ENCODE results near the gene NT5C1B.
"Not testable (repeated sequence)": the region's sequence is repeated elsewhere in the genome, so short reads cannot be mapped to it uniquely, and the experiment has no call there.

Gene NT5C1B

DNA sequence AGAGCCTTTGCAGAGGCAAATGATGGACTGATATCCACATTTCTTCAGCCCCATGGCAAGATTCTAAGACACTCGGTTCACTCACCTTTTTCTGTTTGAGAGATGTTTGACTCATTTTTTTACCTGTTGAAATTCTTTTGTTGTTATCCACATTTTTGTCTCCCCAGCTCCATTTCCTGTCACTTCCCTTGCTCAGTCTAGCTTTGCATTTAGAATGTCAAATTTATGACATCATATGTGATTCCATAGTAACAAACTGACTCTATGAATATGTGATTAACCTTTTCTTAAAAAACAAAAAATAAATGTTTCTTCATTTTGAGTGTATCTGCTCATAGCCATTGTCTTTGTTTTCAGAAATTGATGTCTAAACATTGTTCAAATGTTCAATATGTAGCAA lies at the start of gene NT5C1B:
TSS of gene NT5C1B (minus strand) at position 216 of the 400 bp plus-strand sequence. CDS start at position 115, 101 bp downstream.
- DNase-seq = no peak

DNA sequence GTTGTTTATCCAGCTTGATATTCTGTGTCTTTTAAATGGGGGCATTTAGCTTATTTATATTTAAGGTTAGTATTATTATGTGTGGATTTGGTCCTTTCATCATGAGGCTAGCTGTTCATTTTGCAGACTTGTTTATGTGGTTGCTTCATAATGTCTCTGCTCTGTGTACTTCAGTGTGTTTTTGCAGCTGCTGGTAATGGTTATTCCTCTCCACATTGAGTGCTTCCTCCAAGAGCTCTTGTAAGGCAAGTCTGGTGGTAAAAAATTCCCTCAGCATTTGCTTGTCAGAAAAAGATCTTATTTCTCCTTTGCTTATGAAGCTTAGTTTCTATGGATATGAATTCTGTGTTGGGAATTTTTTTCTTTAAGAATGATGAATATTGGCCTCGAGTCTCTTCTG lies 47.8 kb upstream of the NT5C1B start:
- no peak for DNase-seq

DNA sequence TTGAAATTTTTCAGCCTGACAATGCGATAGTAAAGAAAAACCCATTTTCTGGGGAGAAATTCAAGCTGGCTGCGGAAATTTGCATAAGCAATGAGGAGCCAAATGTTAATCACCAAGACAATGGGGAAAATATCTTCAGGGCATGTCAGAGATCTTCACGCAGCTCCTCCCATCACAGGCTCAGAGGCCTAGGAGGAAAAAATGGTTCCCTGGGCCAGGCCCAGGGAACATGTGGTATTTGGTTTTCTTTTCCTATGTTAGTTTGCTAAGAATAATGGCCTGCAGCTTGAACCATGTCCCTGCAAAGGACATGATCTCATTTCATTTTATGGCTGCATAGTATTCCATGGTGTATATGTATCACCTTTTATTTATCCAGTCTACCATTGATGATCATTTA lies 43.3 kb upstream of the NT5C1B start:
- not testable (repeated sequence) for DNase-seq

DNA sequence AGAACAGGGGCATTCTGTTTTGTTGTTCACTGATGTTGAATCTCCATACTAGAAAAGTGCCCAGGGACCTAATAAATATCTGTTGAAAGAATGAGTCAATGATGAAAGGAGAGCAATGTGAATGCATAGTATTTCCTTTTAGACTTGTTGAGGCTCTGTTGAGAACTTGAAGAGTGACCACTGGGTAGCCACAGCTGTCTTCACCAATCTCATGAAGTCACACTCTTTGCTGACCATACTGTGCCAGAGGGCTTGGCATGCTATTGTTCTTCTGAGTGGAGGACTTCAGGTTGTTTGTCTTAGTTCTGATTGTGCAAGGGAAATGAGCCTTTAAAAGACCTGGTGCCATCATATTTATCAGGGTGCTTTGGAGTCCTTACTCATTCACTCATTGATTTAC lies 41.6 kb upstream of the NT5C1B start:
- no peak for DNase-seq

DNA sequence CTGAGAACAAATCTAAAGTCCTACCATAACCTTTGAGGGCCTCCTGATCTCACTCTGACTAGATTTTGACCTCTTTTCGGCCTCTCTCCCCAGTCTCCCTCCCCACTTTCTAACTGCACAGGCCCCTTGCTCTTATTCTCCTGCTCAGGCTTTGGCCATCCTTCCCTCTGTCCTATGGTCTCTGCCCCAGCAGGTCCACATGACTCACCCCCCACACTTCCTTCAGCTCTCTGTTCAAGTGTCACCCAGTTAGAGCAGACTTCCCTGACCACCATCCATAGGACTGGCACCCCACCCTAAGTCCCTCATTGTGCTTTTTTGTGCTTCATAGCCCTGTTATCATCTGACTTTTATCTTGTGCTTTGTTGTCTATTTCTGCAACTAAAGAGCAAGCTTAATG lies 41.2 kb upstream of the NT5C1B start:
- no peak for DNase-seq

DNA sequence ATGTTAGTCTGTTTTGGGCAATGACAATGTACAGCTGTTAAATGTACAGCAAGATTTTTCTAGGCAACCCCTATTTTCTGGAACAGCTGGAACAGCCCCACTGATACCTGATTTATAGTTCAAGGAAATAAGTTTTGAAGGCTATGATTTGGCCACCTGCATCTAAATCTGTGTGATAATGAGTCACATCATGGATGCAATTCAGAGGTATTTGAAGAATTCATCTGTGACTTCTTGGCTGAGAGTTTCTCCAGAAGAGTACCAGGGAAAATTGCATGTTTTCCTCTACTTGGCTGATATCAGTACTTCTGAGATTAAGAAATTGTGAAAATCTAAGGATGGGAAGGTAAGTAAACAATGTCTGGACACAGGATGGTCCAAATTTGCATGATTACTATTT lies 40.7 kb upstream of the NT5C1B start:
- DNase-seq = no peak

DNA sequence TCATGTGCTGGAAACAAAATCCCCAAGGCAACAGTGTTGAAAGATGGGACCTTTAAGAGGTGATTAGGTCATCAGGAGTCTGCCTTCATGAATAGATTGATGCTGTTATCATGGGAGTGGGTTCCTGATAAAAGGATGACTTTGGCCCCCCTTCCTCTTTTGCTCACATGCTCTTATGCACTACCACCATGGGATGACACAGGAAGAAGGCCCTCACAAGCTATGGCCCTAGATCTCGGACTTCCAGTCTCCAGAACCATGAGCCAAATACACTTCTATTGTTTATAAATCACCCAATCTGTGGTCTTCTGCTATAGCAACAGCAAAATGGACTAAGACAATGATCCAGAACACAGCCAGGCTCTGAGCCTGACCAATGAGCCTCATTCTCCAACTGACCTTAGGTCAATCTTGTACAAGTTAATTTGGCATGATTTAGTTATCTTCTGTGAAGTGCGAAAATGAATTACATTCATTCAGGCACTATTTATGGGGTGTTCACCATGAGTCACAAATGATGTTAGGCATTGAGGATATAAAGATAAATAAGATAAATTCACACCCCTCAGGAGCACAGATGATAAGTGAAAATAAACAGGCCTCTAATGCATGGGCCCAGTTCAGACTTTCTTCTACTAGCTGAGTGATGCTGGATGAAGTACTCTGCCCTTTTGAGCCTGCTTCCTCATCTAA lies 37.7 kb upstream of the NT5C1B start:
- DNase-seq = no peak

DNA sequence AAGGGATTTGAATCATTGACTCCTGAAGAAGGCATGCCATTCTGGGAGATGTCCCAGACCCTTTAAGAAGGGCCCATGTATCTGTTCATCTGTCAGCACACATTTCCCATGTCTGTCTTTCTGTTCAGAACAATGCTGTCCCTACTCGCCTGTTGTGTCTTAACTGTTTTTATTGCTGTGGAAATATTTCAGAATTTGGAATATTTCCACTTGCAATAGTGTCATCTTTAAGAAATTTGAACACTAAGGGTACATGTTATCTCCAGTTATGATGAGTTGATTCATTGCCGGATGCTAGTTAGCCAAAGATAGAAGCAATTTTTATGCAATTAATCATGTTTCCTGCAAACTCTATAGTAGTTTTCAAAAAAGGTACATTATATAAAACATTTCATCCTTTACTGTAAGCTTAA lies 36.9 kb upstream of the NT5C1B start:
- no peak for DNase-seq

DNA sequence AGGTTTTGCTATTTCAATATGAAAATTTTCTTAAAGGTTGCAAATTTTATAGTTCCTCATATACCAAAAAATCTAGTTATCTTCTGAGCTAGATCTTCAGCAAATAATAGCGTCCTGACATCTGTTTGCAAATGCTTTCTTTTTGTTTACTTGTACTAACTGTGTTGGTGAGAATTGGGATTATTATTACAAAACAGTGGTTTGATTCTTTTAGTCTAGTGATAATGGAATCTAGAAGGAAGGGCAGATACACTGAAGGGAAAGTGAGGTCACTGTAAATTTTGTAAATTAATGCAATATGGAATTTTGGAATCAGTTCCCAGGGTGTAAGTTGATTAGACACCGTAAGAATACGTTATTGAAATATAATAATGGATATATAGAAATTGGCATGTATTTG lies 36.2 kb upstream of the NT5C1B start:
- no peak for DNase-seq

DNA sequence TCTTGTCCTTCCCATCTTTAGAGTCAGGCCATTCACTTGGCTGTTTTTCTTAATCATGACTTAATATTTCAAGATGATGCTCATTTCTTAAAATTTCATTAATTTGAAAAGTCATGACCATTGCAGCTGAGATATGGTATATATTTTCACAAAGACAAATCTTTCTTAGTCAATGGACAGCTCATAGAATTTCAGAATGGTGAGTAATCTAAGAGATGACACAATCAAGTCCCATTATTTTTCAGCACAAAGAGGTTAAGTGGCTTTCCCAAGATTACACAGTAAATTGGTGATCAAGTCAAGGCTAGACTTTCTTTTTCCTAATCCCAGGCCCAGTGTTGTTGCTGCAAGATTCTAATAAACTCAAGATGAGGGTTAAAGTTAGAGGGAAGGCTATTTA lies 34.4 kb upstream of the NT5C1B start:
- DNase-seq = no peak

DNA sequence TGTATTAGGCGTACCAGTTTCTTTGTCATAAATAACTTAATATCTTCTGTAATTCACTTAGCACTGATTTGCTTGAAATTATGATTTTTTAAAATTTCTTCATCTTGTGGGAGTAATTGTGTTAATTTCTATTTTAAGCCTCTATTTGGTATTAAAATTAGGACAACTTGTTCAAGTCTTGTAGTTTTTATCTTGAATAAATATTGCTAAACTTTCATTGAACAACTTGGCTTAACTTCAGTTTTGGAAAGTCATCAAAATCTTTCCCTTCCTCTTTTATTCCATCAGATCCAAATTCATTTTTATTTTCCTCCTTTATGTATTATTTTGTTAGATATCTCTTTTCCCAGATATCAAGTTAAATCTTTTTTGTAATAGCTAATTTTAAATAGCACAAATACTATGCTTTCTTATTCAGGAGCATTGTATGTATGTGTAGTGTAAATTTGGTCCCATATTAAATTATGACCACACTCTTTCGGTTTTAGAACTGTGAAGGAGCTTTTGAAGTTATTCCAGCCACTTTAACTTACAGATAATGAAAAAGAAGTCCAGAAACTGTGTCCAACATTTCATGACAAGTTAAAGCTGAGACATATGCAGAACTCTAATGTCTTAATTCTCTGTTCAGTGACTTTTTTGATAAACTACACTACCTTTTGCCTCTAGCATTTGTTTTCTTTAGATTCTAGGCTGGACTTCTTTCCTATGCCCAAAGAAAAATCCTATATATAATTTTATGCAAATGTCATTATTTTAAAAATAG lies 31.7 kb upstream of the NT5C1B start:
- DNase-seq = no peak

DNA sequence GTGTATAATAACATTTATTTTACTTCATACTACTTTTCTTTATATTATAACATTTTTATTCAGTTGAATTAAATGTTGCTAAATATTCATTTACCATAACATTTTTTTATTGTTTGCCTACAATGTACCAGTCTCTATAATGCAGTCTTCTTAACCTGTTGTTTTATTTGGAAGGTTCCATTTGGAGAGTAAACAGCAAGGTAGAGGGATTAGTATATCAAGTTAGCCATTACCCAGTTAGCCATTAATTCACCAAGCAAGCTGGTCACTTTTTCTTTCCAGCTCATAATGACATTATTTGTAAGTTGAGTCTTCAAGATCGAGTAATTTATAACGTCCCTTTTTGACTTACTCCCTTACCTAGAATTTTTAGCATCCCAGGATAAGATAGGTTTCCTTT lies 29.7 kb upstream of the NT5C1B start:
- DNase-seq = no peak

DNA sequence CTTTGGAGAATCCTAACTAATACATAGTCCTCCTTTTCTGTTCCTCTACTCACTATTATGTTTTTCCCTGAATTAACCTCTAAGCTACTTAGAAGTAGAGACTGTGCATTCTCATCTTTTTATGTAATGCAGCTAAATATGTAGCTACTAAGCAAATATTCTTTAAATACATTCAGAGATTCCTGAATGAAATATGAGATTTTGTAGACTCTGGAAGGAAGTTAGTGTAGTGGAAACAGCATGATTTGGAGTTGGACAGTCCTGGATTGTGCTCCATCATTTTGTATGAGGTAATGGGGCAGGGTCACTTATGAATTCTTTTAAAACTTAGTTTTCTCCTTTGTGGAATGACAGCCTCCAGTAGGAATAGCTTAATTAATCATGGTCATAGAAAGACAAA lies 24.7 kb upstream of the NT5C1B start:
- DNase-seq = no peak

DNA sequence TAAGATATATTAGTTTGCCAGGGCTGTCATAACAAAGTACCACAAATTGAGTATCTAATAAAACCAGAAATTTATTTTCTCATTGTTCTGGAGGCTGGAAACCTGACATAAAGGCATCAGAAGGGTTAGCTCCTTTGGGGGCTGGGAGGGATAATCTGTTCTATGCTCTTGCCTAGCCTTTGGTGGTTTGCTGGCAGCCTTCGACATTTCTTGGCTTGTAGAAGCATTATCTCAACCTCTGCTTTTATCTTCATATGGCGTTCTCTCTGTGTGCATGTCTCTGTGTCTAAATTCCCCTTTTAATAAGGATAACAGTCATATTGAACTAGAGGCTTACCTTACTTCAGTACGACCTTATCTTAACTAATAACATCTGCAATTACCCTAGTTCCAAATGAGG lies 22.8 kb upstream of the NT5C1B start:
- DNase-seq = no peak

DNA sequence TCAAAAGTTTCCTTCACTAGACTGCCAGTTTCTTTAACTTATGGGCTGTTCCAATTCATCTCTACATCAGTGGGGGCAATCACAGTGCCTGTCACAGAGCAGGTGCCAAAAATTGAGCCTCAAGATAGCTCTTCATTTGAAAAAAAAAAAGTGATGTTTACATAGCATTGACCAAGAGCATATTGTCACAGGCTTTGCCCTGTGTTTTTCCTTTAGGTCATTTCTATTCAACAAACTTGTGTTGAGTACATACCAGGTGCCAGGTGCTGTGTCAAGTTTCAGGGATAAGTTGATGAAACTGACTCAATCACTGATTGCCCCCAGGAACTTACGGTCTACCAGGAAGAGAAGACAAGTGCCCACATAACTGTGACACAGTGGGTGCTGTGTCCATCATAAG lies 22.2 kb upstream of the NT5C1B start:
- no peak for DNase-seq

DNA sequence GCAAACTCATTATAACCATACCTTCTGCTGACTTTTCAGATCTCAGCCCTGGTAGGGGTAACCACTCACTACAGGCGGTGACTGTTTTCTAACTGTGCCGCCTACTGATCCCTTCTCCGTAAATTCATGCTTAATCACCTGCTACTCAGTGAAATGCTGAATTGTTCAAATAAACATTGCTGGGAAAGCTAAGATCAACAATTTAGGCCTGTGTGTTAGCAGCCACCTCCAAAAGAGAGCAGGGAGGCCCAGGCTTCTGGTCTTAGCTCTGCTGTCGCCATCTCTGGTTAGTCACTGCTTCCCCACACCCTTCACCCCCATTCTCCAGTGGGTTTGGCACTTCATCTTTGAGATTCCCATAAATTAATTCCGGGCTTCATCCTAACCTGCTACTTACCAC lies 21.8 kb upstream of the NT5C1B start:
- DNase-seq = no peak

DNA sequence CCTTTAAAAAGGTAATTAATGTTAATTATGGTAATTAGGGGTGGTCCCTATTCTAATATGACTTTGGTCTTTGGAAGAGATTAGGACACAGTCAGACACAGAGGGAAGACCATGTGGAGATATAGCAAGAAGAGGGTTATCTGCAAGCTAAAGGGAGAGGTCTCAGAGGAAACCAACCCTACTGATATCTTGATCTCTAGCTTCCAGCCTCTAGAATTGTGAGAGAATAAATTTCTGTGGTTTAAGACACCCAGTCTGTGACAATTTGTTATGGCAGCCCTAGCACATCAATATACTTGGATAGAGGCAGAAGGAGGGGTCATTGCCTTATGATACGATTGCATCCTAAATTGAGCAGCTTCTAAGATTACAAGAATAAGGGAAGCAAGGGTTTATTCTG lies 21.3 kb upstream of the NT5C1B start:
- no peak for DNase-seq

DNA sequence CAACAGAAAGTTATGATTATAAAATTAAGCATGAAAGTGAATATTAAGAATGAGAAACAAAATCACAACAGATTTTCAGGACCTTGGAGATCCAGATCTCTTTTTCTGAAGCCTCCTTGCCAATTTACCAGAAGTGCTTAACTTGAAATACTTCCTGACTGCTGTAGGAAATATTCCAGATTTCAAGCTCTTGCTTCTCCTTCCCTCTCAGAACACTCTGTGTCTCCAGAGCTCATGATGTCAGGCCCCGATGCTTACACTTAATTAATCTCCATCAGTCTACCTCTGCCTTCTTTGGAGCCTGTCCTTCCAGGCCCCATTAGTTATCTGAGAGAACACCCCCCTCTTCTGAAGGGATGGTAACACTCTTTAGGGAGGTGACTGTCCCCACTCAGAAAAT lies 20.7 kb upstream of the NT5C1B start:
- no peak for DNase-seq

DNA sequence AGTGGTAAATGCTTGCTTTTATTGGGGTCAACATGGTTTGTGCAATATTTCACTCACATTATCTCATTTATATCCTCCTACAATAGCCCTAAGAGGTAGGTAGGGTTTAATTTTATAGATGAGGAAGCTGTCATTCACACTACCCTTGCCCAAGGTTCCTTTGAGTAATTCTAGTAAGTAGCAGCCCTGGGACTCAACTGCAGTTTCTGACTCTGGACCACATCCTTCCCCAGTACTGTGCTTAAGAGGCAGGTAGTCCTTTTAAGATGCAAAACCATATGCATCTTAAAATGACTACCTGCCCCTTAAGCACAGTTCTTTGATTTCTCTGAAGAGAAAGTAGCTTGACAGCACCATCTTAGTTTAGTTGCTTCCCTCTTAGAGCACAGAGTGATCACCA lies 15.7 kb upstream of the NT5C1B start:
- DNase-seq = no peak

DNA sequence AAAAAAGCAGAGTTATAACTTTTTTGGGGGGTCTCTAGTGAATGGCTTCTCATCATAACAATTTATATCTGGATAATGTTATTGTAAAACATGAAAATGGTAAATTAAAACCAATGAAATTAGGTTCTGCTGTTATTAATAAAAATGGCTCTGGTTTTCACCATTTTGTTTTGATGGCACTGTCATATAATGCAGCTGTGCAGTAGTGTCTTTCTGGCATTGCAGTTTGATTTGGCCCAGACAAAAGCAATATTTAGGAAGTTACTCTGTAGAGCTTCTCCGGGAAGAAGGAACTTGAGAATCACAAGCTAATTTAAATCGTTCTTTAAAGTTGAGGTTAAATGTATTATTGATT lies 15.1 kb upstream of the NT5C1B start:
- no peak for DNase-seq

DNA sequence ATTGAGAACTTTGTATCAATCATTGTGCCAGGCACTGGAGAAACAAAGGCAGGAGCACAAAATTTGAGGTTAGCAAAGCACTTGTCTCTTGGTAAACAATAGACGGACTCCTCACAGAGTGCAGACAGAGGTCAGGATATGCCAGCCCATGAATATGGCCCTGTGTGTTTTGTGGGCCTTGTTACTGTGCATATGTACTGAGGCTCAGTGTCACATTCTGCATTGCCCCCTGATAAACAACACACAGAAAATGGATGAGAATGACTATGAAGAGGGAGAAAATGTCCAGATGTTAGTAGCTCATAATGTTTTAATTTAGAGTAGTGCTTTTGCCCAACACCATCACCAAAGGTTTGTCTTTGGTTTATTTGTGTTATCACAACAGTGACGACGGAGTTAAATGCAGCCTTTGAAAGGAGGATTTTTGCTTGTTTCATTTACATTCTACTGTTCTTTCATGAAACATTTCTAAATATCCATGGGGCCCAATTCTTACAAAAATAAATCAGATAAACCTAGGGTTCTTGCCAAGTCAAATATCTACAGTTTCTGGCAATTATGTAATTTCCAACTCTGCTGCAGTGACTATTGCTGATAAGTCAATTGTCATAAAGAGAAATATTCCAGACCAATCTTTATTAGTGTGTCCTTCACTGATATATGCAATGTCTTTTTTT lies 14.6 kb upstream of the NT5C1B start:
- DNase-seq = no peak

DNA sequence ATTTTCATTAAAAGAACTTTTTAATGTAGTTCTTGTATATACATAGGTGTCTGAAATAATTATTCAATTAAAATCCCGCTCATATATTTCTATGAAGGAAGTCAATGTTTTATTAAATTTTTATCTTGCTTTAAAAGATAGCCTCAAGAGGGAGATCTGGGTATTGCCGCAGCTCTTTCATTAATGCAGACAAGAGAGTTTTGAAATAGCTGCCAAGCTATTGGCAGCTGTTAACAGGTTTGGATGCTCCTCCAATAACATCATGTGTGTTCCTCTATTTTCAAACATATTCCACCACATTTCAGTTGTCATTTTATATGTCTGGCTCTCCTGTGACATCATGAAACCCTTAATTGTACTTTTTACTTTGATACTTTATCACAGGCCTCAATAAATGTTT lies 12.9 kb upstream of the NT5C1B start:
- DNase-seq = no peak

DNA sequence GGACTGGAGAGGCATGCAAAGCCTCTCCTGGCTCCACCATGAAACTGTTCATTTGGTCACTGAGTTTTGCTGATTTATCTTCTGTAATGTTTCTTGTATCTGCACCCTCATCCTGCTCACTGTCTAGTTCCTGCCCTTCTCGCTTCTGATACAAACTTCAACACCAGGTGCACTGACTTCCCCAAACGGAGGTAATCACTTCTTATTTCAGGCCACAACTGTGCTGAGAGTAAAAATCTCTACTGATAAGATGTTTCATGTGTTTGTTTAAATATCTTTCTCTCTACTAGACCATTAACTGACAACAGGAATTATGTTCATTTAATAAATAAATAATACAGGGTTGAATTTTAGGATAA lies 10.9 kb upstream of the NT5C1B start:
- no peak for DNase-seq

DNA sequence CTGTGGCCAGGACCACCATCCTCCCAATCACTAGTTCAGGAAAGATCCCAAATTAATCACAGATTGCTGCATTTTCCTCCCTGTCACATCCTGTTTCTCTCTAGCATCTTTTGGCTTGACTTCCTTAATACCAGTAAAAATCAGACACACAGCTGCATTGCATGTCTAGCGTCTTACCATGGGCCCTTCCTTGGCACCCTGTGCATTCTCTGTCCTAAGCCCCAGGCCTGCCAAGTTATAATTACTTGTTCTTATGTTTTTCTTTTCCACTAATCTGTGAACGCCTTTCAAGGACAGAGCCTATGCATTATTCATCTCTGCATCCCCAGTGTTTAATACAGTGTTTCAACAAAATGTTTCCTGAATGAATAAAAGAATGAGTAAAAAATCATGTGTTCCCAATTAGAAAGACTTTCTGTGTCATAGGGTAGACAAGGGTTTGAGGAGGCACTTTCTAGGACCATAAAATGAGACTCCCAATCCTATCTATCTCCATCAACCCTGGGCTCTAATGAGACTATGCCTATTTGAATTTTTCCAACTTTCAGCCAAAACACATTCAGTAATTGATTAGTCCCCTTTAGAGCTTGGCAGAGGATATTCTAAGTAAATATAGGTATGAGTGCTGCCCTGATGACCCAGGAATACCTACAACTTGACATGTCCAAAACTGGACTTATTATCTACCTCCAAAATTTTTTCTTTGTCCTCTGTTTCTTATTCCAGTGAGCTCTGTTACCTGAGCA lies 10.3 kb upstream of the NT5C1B start:
- DNase-seq = no peak
